GM18498 (cell line): ENCODE data around the gene ACP7.
"Not testable (repeated sequence)": the region's sequence is repeated elsewhere in the genome, so short reads cannot be mapped to it uniquely, and the experiment has no call there.

Experiments used
- ATAC-seq: cut with Tn5 transposase; IDR thresholded peaks from one replicate; pipeline ENCODE4 v1.9.1; 2021; ENCODE audit warnings: mild to moderate bottlenecking, moderate library complexity; ENCODE audit not compliant: unreplicated experiment

ACP7 gene, protein sequence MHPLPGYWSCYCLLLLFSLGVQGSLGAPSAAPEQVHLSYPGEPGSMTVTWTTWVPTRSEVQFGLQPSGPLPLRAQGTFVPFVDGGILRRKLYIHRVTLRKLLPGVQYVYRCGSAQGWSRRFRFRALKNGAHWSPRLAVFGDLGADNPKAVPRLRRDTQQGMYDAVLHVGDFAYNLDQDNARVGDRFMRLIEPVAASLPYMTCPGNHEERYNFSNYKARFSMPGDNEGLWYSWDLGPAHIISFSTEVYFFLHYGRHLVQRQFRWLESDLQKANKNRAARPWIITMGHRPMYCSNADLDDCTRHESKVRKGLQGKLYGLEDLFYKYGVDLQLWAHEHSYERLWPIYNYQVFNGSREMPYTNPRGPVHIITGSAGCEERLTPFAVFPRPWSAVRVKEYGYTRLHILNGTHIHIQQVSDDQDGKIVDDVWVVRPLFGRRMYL

DNA sequence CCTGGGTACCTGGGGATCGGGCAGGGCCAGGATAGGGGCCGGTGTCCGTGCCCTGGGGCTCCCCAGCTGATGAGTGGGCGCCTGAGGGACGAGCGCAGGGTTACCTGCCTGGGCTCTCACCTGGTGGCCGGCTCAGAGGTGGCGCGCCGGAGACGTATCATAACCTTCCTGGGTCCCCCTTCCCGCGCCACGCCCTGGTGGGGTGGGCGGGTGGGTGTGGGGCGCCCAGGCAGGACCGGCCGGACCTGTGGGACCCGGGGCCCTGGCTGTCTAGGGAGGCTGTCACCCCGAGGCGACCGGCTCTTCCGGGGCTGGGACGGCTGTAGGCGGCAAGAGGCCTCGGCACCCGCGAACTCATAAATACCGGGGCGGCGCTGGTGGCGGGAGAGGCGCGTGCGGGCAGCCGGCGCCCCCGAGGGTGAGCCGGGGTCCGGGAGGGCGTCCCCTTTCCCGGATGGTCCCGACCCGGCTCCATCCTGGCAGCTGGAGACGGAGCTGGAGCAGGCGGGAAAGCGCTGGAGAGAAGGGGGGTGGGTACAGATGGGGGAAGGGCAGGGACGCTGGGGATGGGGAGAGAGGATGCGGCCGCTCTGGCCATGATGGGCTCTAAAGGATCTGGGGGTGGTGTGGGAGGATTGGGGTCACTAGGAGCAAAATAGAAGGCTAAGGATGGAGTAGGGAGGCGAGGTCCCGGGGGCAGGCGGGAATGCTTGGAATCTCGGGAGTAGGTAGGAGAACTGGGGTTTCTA, at the start of gene ACP7:
Gene ACP7 (plus strand): TSS at position 386 of the 749 bp plus-strand sequence. CDS start 902 bp downstream, outside the sequence.
- ATAC-seq, result no peak

DNA sequence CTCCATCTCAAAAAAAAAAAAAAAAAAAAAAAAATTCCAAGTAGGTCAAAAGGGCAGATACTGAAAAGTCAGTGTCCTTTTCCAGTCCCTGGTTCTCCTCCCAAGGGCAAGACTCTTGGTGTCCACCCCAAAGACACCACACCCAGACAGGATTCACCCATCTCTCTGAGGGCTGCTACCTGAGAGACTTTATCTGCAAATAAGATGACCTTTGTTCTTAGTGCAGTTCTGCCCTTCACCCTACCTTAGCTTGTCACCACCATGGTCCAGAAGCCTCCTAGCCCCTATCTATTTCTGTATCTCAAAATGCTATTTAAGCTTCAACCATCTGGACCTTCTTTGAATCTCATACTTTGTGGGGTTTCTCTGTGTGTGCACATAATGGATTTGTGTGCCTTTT, 47.6 kb upstream of the ACP7 start:
- ATAC-seq, result no peak

DNA sequence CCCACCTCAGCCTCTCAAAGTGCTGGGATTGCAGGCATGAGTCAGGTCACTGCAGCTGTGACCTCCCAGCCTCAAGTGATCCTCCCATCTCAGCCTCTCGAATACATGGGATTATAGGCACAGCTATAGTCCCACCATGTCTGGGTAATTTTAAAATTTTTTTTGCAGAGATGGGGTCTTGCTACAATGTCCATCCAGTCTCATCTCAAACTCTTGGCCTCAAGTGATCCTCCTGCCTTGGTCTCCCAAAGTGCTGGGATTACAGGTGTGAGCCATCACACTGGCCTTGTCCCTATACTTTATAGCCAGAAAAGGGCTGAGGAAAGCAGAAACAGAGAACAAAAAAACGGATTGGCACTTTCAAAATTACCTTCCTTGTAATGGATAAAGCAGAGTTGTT, 47.0 kb upstream of the ACP7 start:
- ATAC-seq, result no peak

- ATAC-seq, result no peak
Measured at GRCh38 chr19:39038098-39038497, 46.1 kb upstream of the ACP7 start.

GRCh38 chr19:39045506-39045905, 38.7 kb upstream of the ACP7 start:
- no peak for ATAC-seq

- no peak for ATAC-seq
Measured at GRCh38 chr19:39046037-39046821, 37.9 kb upstream of the ACP7 start.

DNA sequence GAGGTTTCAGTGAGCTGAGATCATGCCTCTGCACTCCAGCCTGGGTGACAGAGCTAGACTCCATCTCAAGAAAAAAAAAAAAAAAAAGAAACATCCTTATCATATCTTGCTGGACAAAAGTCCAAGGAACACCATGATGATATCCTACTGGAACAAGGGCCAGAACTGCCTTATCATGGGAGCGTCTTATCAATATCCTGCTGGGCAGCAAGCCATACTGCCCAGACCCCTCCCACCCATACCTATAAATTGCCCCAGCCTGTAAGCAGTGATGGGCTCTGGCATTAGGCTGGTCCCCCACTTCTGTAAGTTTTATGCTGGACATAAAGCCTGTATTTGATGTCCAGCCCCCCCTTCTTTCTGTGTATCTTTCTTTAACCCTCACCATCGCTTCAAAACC, 37.1 kb upstream of the ACP7 start:
- ATAC-seq, result no peak

DNA sequence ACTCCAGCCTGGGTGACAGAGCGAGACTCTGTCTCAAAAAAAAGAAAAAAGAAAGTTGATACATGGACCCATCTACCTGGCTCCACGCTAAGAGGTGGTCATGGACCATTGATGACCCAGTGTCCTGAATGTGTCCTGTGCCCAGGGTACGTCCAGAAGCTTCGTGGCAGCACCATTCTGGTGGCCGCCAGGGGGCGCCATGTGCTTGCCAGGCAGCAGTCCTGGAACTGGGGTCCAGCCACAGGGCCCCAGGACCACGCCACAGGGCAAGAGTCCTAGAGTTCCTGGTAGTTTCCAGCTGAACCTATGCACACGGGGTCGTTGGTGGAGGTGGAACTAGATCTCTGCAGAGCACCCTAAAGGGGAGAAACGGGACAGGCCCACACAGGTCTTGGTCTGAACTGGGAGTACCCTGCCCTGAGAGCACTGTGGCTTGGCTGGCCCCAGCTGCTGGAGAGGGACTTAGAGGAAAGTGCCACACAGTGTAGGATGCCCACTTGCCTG, 31.9 kb upstream of the ACP7 start:
- no peak for ATAC-seq

DNA sequence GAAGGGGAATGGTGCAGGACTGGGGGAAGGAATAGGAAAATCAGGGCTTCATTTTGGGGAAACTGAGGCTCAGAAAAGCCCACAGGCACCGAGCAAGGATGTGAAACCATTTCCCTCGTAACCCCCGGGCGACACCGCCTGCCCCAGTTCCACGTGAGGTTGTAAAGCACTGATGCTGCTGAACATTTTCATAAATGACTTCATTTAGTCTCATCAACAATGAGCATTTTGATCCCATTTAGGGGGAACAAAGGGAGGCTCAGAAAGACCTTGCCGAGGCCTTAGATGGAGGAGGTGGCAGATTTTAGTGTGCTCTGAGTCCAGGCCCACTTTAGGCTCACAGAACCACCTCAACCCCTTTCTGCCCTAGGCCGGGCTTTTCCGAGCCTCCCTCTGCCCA, 31.3 kb upstream of the ACP7 start:
- ATAC-seq, result no peak

DNA sequence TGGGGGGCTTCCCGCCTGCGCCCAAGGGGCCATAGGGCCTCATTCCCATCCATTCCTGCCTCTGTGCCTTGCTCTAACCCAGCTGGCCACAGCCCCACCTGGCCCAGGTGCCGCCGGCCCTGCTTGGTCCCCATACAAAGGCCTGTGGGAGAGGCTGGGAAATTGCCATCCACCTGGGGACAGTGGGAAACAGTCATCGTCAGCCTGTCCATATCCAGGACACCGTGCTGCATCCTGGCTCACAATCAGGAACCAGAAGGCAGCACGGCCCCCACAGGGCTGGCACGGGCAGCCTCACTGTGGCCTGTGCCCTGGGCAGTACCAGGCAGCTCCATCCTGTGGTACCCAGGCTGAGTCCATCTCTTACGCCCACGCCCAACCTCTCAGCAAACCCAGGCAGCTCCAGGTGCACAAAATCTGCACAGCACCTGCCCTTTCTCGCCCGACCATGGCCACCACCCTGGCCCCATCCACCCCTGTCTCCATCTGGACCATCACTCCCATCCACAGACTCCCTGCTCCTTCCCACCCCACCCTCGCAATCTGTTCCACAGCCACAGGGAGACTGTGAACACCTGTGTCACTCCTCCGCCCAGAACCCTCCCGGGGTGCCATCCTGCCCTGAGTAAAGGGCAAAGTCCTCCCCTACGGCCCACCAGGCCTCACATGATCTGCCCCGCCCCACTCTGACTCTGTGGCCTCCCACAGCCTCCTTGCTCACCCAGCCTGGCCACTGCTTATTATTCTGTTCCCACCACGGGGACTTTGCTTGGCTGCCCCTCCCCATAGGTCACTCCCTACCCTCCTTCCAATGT, 30.7 kb upstream of the ACP7 start:
- no peak for ATAC-seq

- ATAC-seq, result no peak
Measured at GRCh38 chr19:39054091-39054470, 30.1 kb upstream of the ACP7 start.

- ATAC-seq, result no peak
Measured at GRCh38 chr19:39057615-39058014, 26.6 kb upstream of the ACP7 start.

DNA sequence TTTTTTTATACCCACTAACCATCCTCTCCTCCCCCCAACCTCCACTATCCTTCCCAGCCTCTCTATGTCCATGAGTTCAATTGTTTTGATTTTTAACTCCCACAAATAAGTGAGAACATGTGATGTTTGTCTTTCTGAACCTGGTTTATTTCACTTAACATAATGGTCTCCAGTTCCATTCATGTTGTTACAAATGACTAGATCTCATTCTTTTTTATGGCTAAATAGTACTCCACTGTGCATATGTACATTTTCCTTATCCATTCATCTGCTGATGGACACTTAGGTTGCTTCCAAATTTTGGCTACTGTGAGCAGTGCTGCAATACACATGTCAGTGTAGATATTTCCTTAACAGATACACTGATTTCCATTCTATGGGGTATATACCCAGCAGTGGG, 24.9 kb upstream of the ACP7 start:
- ATAC-seq, result no peak

DNA sequence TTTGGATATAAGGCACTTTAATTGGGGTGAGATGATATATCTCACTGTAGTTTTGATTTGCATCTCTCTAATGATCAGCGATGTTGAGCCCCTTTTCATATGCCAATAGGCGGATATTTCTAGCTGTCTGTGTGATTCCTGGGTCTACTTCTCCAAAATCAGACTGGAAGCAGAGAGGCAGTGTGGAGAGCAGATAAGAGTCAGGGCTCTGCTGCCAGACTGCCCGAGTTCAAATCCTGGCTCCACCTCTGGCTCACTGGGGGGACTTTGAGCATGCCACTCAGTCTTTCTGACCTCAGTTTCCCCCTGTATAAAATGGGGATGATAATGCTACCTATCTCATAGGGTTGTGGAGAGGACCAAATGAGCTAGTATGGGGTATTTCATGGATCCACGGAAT, 24.0 kb upstream of the ACP7 start:
- no peak for ATAC-seq

GRCh38 chr19:39064405-39064804, 19.8 kb upstream of the ACP7 start:
- ATAC-seq, result no peak

- ATAC-seq, result no peak
Measured at GRCh38 chr19:39065928-39066327, 18.2 kb upstream of the ACP7 start.

DNA sequence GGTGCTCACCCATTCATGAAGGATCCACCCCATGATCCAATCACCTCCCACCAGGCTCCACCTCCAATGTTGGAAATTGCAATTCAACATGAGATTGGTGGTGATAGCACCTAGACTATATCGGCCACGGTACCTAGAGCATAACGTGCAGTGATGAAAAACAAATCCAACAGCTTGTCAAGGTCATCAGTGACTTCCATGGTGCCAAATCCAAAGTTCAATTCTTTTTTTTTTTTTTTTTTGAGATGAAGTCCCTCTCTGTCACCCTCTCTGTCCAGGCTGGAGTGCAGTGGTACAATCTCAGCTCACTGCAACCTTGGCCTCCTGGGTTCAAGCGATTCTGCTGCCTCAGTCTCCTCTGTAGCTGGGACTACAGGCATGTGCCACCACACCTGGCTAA, 17.1 kb upstream of the ACP7 start:
- no peak for ATAC-seq

DNA sequence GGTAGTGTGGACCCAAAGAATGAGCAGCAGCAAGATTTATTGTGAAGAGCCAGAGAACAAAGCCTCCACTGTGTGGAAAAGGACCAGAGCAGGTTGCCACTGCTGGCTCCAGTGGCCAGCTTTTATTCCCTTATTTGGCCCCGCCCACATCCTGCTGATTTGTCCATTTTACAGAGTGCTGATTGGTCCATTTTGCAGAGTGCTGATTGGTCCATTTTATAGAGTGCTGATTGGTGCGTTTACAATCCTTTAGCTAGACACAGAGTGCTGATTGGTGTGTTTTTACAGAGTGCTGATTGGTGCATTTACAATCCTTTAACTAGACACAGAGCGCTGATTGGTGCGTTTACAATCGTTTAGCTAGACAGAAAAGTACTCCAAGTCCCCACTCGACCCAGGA, 15.9 kb upstream of the ACP7 start:
- ATAC-seq, result not testable (repeated sequence)

DNA sequence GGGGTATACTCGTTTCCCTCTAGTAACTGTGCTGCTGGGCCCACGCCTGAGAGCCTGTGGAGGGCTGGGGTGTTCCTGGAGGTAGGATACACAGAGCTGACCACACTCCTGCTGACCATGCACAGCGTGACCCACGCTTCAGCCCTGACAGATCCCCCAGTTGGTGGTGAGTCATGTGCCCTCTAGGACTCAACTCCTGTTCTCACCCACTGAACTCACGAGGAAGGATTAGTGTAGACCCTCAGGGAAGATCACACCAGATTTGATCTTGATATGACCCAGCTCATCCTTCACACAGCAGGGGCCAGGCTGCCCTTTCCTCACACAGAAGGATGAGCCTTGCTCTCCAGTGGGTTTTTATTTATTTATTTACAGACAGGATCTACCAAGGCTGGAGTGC, 13.3 kb upstream of the ACP7 start:
- ATAC-seq, result no peak

DNA sequence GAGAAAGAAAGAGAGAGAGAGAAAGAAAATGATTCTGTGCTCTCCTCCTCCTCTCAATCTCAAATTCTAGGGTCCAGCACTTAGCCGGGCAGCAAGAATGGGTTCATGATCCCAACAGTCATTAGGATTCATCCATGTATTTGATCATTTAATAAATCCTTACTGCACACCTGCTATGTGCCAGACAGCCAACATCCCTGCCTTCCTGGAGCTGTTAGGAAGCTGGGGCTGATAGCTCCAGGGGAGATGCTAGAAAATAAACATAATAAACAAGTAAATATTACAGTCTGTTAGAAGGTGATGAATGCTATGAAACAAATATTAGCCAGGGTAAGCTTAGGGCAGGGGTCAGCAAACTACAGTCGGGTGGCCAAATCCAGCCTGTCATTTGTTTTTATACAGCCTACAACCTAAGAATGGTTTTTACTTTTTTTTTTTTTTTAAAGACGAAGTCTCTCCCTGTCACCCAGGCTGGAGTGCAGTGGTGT, 9.9 kb upstream of the ACP7 start:
- no peak for ATAC-seq
